Erythroblast (primary cell): ENCODE data around the gene MAP3K5.

Experiments
- GATA1 ChIP-seq: IDR thresholded peaks from 2 replicates; pipeline ENCODE4 v1.6.1; 2011; ENCODE audit warnings: low read depth, mild to moderate bottlenecking, control low read depth, low read length, moderate library complexity
- POLR2A ChIP-seq: IDR thresholded peaks from 2 replicates; pipeline ENCODE4 v1.6.1; 2011; ENCODE audit warnings: mild to moderate bottlenecking, low read length

DNA sequence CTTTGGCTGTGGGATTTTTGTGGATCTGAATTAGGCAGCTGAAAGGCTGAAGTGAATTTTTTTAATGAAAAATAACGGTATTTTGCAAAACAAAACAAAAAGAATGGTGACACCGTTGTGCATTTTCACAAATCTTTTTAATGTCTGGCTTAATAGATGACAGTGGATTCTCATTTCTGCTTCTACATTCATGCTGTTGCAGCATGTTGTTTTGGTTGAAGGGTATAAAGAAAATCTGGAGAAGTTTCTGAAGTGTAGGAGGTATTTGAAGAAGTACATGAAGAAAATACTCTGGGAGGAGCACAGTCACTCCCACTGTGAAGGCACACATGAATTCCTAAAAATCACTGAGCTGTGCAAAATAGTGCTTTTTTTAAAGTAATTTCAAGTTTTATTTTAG lies 3.1 kb upstream of the MAP3K5 start:
- TF ChIP-seq POLR2A (no peak), GATA1 (no peak)
